HG03354 (cell line): ENCODE measurements around the gene THSD7A.

Experiments
- ATAC-seq: cut with Tn5 transposase; IDR thresholded peaks from one replicate; pipeline ENCODE4 v1.9.1; 2021; ENCODE audit warnings: mild to moderate bottlenecking; ENCODE audit not compliant: unreplicated experiment, poor library complexity, severe bottlenecking

The THSD7A gene

GRCh38 chr7:11330717-11331116 lies 501.3 kb downstream of the THSD7A start:
- no peak for ATAC-seq

- ATAC-seq, result no peak
Measured at GRCh38 chr7:11330208-11330607, 501.8 kb downstream of the THSD7A start.

- ATAC-seq, result no peak
Measured at GRCh38 chr7:11329626-11330025, 502.4 kb downstream of the THSD7A start.

GRCh38 chr7:11328309-11328708 lies 503.7 kb downstream of the THSD7A start:
- ATAC-seq, result no peak

- no peak for ATAC-seq
Measured at GRCh38 chr7:11327633-11328032, 504.4 kb downstream of the THSD7A start.
